ENCODE results near the gene ACAD11. TPM values are rescaled to one million over a fixed set of nuclear protein-coding genes. Genes with fewer than 3 reads are reported as not detected.
"Not testable (repeated sequence)": the region's sequence is repeated elsewhere in the genome, so short reads cannot be mapped to it uniquely, and the experiment has no call there.

ACAD11 gene
- total RNA-seq, 2 experiments from 2014 or later = 11.2 to 11.4 TPM

- Mint-ChIP-seq H3K9me3 (peaks cover 3% of the 10 kb centered on the region), H3K27me3 (ENCODE audit: low read depth) (no peaks in the 10 kb centered on the region), H3K4me3 (no peak overlapping the region), H3K4me1 (ENCODE audit: low read depth) (peaks cover 2% of the 10 kb centered on the region), H3K36me3 (ENCODE audit: low read depth) (peaks cover 16% of the 10 kb centered on the region), H3K27ac (no peak overlapping the region)
- intact Hi-C loops (cut with micrococcal nuclease) = no loop called here
- no peak for DNase-seq
- CTCF ChIA-PET = no interaction called here
Observed at GRCh38 chr3:132564070-132564465, 95.5 kb downstream of the ACAD11 start.

GRCh38 chr3:132563420-132564069 lies 96.1 kb downstream of the ACAD11 start:
- Mint-ChIP-seq H3K27me3 (ENCODE audit: low read depth) (no peaks in the 10 kb centered on the region), H3K4me3 (no peak overlapping the region), H3K27ac (no peak overlapping the region), H3K4me1 (ENCODE audit: low read depth) (no peaks in the 10 kb centered on the region), H3K36me3 (ENCODE audit: low read depth) (peaks cover 13% of the 10 kb centered on the region), H3K9me3 (peaks cover 3% of the 10 kb centered on the region)
- intact Hi-C loops (cut with micrococcal nuclease) = no loop called here
- DNase-seq = no peak
- CTCF ChIA-PET = interaction anchor here (1.3 kb wide), 1 partner anchor 78 kb away, joined by 3 read pairs; no protein-coding TSS in a partner anchor

GRCh38 chr3:132561003-132561402 lies 98.6 kb downstream of the ACAD11 start:
- Mint-ChIP-seq H3K4me1 (ENCODE audit: low read depth) (no peaks in the 10 kb centered on the region), H3K27ac (no peak overlapping the region), H3K27me3 (ENCODE audit: low read depth) (no peaks in the 10 kb centered on the region), H3K36me3 (ENCODE audit: low read depth) (peaks cover 15% of the 10 kb centered on the region), H3K9me3 (peaks cover 3% of the 10 kb centered on the region), H3K4me3 (no peak overlapping the region)
- CTCF ChIA-PET = no interaction called here
- DNase-seq = no peak
- intact Hi-C loops (cut with micrococcal nuclease) = no loop called here

GRCh38 chr3:132556508-132557159 lies 103.0 kb downstream of the ACAD11 start:
- Mint-ChIP-seq H3K9me3 (no peaks in the 10 kb centered on the region), H3K27ac (no peak overlapping the region), H3K36me3 (ENCODE audit: low read depth) (peaks cover 8% of the 10 kb centered on the region), H3K27me3 (ENCODE audit: low read depth) (no peaks in the 10 kb centered on the region), H3K4me1 (ENCODE audit: low read depth) (no peaks in the 10 kb centered on the region), H3K4me3 (no peak overlapping the region)
- CTCF ChIA-PET = interaction anchor here (0.6 kb wide), 1 partner anchor 191 kb away, joined by 3 read pairs; no protein-coding TSS in a partner anchor
- intact Hi-C loops (cut with micrococcal nuclease) = no loop called here
- no peak for DNase-seq

- H3K27me3 Mint-ChIP-seq (ENCODE audit: low read depth); H3K4me1 Mint-ChIP-seq (ENCODE audit: low read depth); H3K36me3 Mint-ChIP-seq (ENCODE audit: low read depth); H3K4me3 Mint-ChIP-seq; H3K9me3 Mint-ChIP-seq; CTCF ChIA-PET; H3K27ac Mint-ChIP-seq; intact Hi-C loops (cut with micrococcal nuclease); DNase-seq: not testable (repeated sequence)
Observed at GRCh38 chr3:132556036-132556386, 103.6 kb downstream of the ACAD11 start.

GRCh38 chr3:132555306-132556035 lies 104.1 kb downstream of the ACAD11 start:
- Mint-ChIP-seq H3K27me3 (ENCODE audit: low read depth) (no peaks in the 10 kb centered on the region), H3K4me1 (ENCODE audit: low read depth) (peaks cover 5% of the 10 kb centered on the region), H3K4me3 (no peak overlapping the region), H3K9me3 (no peaks in the 10 kb centered on the region), H3K27ac (no peak overlapping the region), H3K36me3 (ENCODE audit: low read depth) (peaks cover 5% of the 10 kb centered on the region)
- intact Hi-C loops (cut with micrococcal nuclease) = no loop called here
- DNase-seq = no peak
- CTCF ChIA-PET = no interaction called here

- Mint-ChIP-seq H3K4me3 (no peak overlapping the region), H3K9me3 (no peaks in the 10 kb centered on the region), H3K36me3 (ENCODE audit: low read depth) (peaks cover 5% of the 10 kb centered on the region), H3K27ac (no peak overlapping the region), H3K27me3 (ENCODE audit: low read depth) (no peaks in the 10 kb centered on the region), H3K4me1 (ENCODE audit: low read depth) (peaks cover 16% of the 10 kb centered on the region)
- CTCF ChIA-PET = interaction anchor here (0.7 kb wide), 1 partner anchor 12 kb away, joined by 3 read pairs; no protein-coding TSS in a partner anchor
- intact Hi-C loops (cut with micrococcal nuclease) = no loop called here
- DNase-seq = no peak
Observed at GRCh38 chr3:132554437-132554836, 105.2 kb downstream of the ACAD11 start.

GRCh38 chr3:132553826-132554225 lies 105.8 kb downstream of the ACAD11 start:
- CTCF ChIA-PET = interaction anchor here (0.7 kb wide), 1 partner anchor 11 kb away, joined by 3 read pairs; no protein-coding TSS in a partner anchor
- no peaks in the 10 kb centered on the region for H3K27me3 Mint-ChIP-seq (ENCODE audit: low read depth)
- DNase-seq = no peak
- H3K36me3 Mint-ChIP-seq (ENCODE audit: low read depth) = peaks cover 5% of the 10 kb centered on the region
- H3K4me3 Mint-ChIP-seq = no peak overlapping the region
- H3K4me1 Mint-ChIP-seq (ENCODE audit: low read depth) = peaks cover 17% of the 10 kb centered on the region
- intact Hi-C loops (cut with micrococcal nuclease) = no loop called here
- no peak overlapping the region for H3K27ac Mint-ChIP-seq
- H3K9me3 Mint-ChIP-seq = no peaks in the 10 kb centered on the region

GRCh38 chr3:132550579-132551305 lies 108.9 kb downstream of the ACAD11 start:
- Mint-ChIP-seq H3K36me3 (ENCODE audit: low read depth) (peaks cover under 1% of the 10 kb centered on the region), H3K27ac (no peak overlapping the region), H3K9me3 (no peaks in the 10 kb centered on the region), H3K4me1 (ENCODE audit: low read depth) (peaks cover 17% of the 10 kb centered on the region), H3K4me3 (no peak overlapping the region), H3K27me3 (ENCODE audit: low read depth) (no peaks in the 10 kb centered on the region)
- CTCF ChIA-PET = interaction anchor here (2.1 kb wide), 1 partner anchor 15 kb away, joined by 6 read pairs; no protein-coding TSS in a partner anchor
- intact Hi-C loops (cut with micrococcal nuclease) = no loop called here
- no peak for DNase-seq

GRCh38 chr3:132549890-132550578 lies 109.6 kb downstream of the ACAD11 start:
- Mint-ChIP-seq H3K27ac (peak overlapping the region; percentile 24), H3K9me3 (no peaks in the 10 kb centered on the region), H3K27me3 (ENCODE audit: low read depth) (no peaks in the 10 kb centered on the region), H3K4me1 (ENCODE audit: low read depth) (peaks cover 17% of the 10 kb centered on the region), H3K36me3 (ENCODE audit: low read depth) (no peaks in the 10 kb centered on the region), H3K4me3 (no peak overlapping the region)
- intact Hi-C loops (cut with micrococcal nuclease) = no loop called here
- CTCF ChIA-PET = interaction anchor here (2.1 kb wide), 1 partner anchor 14 kb away, joined by 6 read pairs; no protein-coding TSS in a partner anchor
- DNase-seq = no peak

GRCh38 chr3:132549169-132549568 lies 110.4 kb downstream of the ACAD11 start:
- H3K9me3 Mint-ChIP-seq = no peaks in the 10 kb centered on the region
- H3K4me1 Mint-ChIP-seq (ENCODE audit: low read depth) = peaks cover 18% of the 10 kb centered on the region
- CTCF ChIA-PET = interaction anchor here (1.3 to 1.5 kb wide), 2 partner anchors 92 to 94 kb away, joined by 3 read pairs; no protein-coding TSS in a partner anchor
- no peak for DNase-seq
- no peak overlapping the region for H3K4me3 Mint-ChIP-seq
- H3K27me3 Mint-ChIP-seq (ENCODE audit: low read depth) = no peaks in the 10 kb centered on the region
- no peak overlapping the region for H3K27ac Mint-ChIP-seq
- no peaks in the 10 kb centered on the region for H3K36me3 Mint-ChIP-seq (ENCODE audit: low read depth)
- intact Hi-C loops (cut with micrococcal nuclease) = no loop called here

Measured in activated naive CD4-positive, alpha-beta T cell treated with anti-CD3 and anti-CD28 coated beads for 36 hours (primary cell).